ENCODE data around the gene PYGL.
A peak's percentile ranks its signal among the peaks of the same experiment; 100 is the strongest.
"Not testable (repeated sequence)": the region's sequence is repeated elsewhere in the genome, so short reads cannot be mapped to it uniquely, and the experiment has no call there.

The PYGL gene

GRCh38 chr14:50972734-50973133, 28.5 kb upstream of the PYGL start:
- no peaks in the 10 kb centered on the region for H3K4me1 ChIP-seq (ENCODE audit: control insufficient read depth, insufficient read depth, low read length, unreplicated experiment)
- no peaks in the 10 kb centered on the region for H3K36me3 ChIP-seq (ENCODE audit: insufficient read depth, low read length)
- no peak overlapping the region for H2AFZ ChIP-seq (ENCODE audit: low read length, unreplicated experiment)
- no peak overlapping the region for H3K27ac ChIP-seq (ENCODE audit: low read depth, low read length)
- H3K4me3 ChIP-seq (ENCODE audit: low read depth, low read length): no peak overlapping the region
- no peaks in the 10 kb centered on the region for H3K27me3 ChIP-seq (ENCODE audit: insufficient read depth, low read length)
- no peaks in the 10 kb centered on the region for H3K79me2 ChIP-seq (ENCODE audit: control insufficient read depth, insufficient read depth, low read length, unreplicated experiment)

DNA sequence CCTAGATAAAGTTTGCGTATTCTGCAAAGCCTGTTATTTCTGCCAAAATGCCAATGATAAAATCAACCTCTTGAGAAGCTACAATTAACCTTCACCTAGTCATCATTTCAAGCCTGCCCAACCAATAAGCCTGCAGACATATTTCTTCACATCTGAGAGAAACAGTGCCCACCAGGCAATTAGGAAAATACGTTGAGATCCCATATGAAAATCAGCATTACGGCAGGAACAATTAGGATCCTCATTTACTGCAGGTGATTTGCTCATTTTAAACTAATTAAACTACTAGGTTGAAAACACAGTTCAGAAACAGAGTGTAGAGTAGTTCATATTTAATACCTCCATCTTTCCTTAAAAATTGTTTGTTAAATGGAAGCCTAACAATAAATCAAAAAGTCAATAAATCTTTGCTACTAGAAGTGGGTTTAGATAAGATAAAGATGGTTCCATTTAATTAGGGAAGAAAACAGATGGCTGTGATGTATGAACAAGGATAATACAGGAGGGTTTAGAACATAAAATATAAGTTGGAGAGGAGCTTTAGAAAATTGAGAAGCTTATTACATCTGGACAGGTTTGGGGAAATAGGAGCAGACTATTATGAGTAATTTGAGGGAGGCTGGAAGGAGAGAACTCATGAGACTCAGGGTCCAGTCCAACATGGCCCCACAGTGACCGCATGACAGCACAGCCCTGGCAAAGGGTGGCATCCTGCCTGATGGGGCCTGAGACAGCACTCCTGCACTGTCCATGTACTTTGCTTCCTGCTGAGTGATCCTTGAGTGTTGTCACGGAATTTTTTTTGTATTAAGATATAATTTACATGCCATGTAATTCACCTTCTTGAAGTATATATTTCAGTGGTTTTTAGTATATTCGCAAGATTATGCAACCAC, 26.9 kb upstream of the PYGL start:
- no peak overlapping the region for H2AFZ ChIP-seq (ENCODE audit: low read length, unreplicated experiment)
- H3K27me3 ChIP-seq (ENCODE audit: insufficient read depth, low read length): no peaks in the 10 kb centered on the region
- H3K4me1 ChIP-seq (ENCODE audit: control insufficient read depth, insufficient read depth, low read length, unreplicated experiment): no peaks in the 10 kb centered on the region
- H3K4me3 ChIP-seq (ENCODE audit: low read depth, low read length): no peak overlapping the region
- H3K79me2 ChIP-seq (ENCODE audit: control insufficient read depth, insufficient read depth, low read length, unreplicated experiment): no peaks in the 10 kb centered on the region
- H3K36me3 ChIP-seq (ENCODE audit: insufficient read depth, low read length): no peaks in the 10 kb centered on the region
- no peak overlapping the region for H3K27ac ChIP-seq (ENCODE audit: low read depth, low read length)

DNA sequence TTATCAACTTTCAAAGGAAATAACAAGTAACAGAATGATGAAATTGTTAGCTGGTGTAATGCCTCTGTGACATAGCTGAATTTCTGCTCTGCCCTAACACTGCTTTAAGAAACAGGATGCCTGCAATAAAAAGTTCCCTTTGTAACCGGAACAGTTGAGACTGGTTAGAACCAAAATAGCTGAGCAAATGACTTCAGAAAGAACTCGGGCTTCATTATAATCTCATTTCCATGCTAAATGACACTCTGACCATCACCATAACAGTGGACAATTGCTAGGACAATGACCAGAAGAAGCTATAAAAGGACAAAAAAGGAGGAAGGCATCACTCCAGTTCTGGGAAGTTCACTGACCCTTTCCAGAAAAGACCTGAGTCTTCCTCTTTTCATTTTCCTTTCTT, 23.5 kb upstream of the PYGL start:
- H3K36me3 ChIP-seq (ENCODE audit: insufficient read depth, low read length): no peaks in the 10 kb centered on the region
- no peaks in the 10 kb centered on the region for H3K79me2 ChIP-seq (ENCODE audit: control insufficient read depth, insufficient read depth, low read length, unreplicated experiment)
- peaks cover 11% of the 10 kb centered on the region for H3K4me1 ChIP-seq (ENCODE audit: control insufficient read depth, insufficient read depth, low read length, unreplicated experiment)
- no peak overlapping the region for H2AFZ ChIP-seq (ENCODE audit: low read length, unreplicated experiment)
- H3K27ac ChIP-seq (ENCODE audit: low read depth, low read length): no peak overlapping the region
- H3K27me3 ChIP-seq (ENCODE audit: insufficient read depth, low read length): no peaks in the 10 kb centered on the region
- no peak overlapping the region for H3K4me3 ChIP-seq (ENCODE audit: low read depth, low read length)

- no peaks in the 10 kb centered on the region for H3K79me2 ChIP-seq (ENCODE audit: control insufficient read depth, insufficient read depth, low read length, unreplicated experiment)
- H3K27me3 ChIP-seq (ENCODE audit: insufficient read depth, low read length): no peaks in the 10 kb centered on the region
- no peaks in the 10 kb centered on the region for H3K36me3 ChIP-seq (ENCODE audit: insufficient read depth, low read length)
- no peak overlapping the region for H2AFZ ChIP-seq (ENCODE audit: low read length, unreplicated experiment)
- H3K27ac ChIP-seq (ENCODE audit: low read depth, low read length): no peak overlapping the region
- peaks cover 14% of the 10 kb centered on the region for H3K4me1 ChIP-seq (ENCODE audit: control insufficient read depth, insufficient read depth, low read length, unreplicated experiment)
- H3K4me3 ChIP-seq (ENCODE audit: low read depth, low read length): no peak overlapping the region
Measured at GRCh38 chr14:50967103-50967502, 22.8 kb upstream of the PYGL start.

GRCh38 chr14:50964683-50965390, 20.6 kb upstream of the PYGL start:
- Histone ChIP-seq H3K36me3 (ENCODE audit: insufficient read depth, low read length) (no peaks in the 10 kb centered on the region), H3K4me1 (ENCODE audit: control insufficient read depth, insufficient read depth, low read length, unreplicated experiment) (peaks cover 27% of the 10 kb centered on the region), H2AFZ (ENCODE audit: low read length, unreplicated experiment) (peak overlapping the region; percentile 12), H3K4me3 (ENCODE audit: low read depth, low read length) (no peak overlapping the region), H3K27ac (ENCODE audit: low read depth, low read length) (peak overlapping the region; percentile 54), H3K27me3 (ENCODE audit: insufficient read depth, low read length) (no peaks in the 10 kb centered on the region), H3K79me2 (ENCODE audit: control insufficient read depth, insufficient read depth, low read length, unreplicated experiment) (no peaks in the 10 kb centered on the region)

- H3K27ac ChIP-seq (ENCODE audit: low read depth, low read length): peak overlapping the region; percentile 54; the same call in 1 of the 2 replicates
Measured at GRCh38 chr14:50963919-50964318, 19.6 kb upstream of the PYGL start.

DNA sequence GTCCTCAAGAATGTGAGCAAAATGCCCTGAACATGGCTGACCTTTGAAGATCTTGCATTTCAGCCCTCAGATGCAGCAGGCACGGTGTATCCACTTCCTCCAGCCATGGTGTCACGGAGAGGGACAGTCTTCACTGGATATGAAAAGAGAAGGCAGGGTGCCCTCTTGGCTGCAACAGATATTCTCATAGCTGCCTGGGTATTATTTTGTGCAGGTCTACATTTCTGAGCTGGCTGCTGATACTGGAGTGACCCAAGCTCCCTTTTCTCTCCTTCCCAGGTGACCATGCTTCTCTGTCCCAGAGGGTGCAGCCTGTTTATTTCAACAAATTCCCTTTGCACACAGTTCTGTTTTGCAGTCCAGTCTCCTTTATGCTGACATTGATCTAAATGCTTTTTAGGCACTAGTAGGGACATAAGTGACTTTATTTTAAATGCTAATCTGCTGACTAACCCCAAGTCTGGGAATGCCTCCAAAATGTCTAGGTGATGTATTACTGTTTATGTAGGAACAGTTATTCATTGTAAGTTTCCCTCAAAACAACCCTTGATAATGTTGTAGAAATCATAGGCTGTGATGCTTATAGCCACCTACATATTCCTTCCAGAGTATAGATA, 17.4 kb upstream of the PYGL start:
- Histone ChIP-seq H3K27ac (ENCODE audit: low read depth, low read length) (peak overlapping the region; percentile 54), H2AFZ (ENCODE audit: low read length, unreplicated experiment) (no peak overlapping the region), H3K27me3 (ENCODE audit: insufficient read depth, low read length) (no peaks in the 10 kb centered on the region)

More at GRCh38 chr14:50963919-50964318, 19.6 kb upstream of the PYGL start:
- Histone ChIP-seq H3K4me3 (ENCODE audit: low read depth, low read length) (no peak overlapping the region), H3K4me1 (ENCODE audit: control insufficient read depth, insufficient read depth, low read length, unreplicated experiment) (peaks cover 27% of the 10 kb centered on the region), H3K79me2 (ENCODE audit: control insufficient read depth, insufficient read depth, low read length, unreplicated experiment) (no peaks in the 10 kb centered on the region), H3K27me3 (ENCODE audit: insufficient read depth, low read length) (no peaks in the 10 kb centered on the region), H3K36me3 (ENCODE audit: insufficient read depth, low read length) (no peaks in the 10 kb centered on the region), H2AFZ (ENCODE audit: low read length, unreplicated experiment) (no peak overlapping the region)

GRCh38 chr14:50957296-50957695, 13.0 kb upstream of the PYGL start:
- H3K36me3 ChIP-seq (ENCODE audit: insufficient read depth, low read length): no peaks in the 10 kb centered on the region
- H3K27me3 ChIP-seq (ENCODE audit: insufficient read depth, low read length): no peaks in the 10 kb centered on the region
- H3K4me3 ChIP-seq (ENCODE audit: low read depth, low read length): no peak overlapping the region
- no peak overlapping the region for H2AFZ ChIP-seq (ENCODE audit: low read length, unreplicated experiment)
- H3K4me1 ChIP-seq (ENCODE audit: control insufficient read depth, insufficient read depth, low read length, unreplicated experiment): peaks cover 24% of the 10 kb centered on the region
- H3K79me2 ChIP-seq (ENCODE audit: control insufficient read depth, insufficient read depth, low read length, unreplicated experiment): no peaks in the 10 kb centered on the region
- H3K27ac ChIP-seq (ENCODE audit: low read depth, low read length): no peak overlapping the region

More for the DNA sequence above, 17.4 kb upstream of the PYGL start:
- Histone ChIP-seq H3K36me3 (ENCODE audit: insufficient read depth, low read length) (no peaks in the 10 kb centered on the region), H3K4me1 (ENCODE audit: control insufficient read depth, insufficient read depth, low read length, unreplicated experiment) (peaks cover 27% of the 10 kb centered on the region), H3K79me2 (ENCODE audit: control insufficient read depth, insufficient read depth, low read length, unreplicated experiment) (no peaks in the 10 kb centered on the region), H3K4me3 (ENCODE audit: low read depth, low read length) (peak overlapping the region; percentile 53)

- peaks cover 17% of the 10 kb centered on the region for H3K4me1 ChIP-seq (ENCODE audit: control insufficient read depth, insufficient read depth, low read length, unreplicated experiment)
- not testable (repeated sequence) for H2AFZ ChIP-seq (ENCODE audit: low read length, unreplicated experiment); H3K79me2 ChIP-seq (ENCODE audit: control insufficient read depth, insufficient read depth, low read length, unreplicated experiment); H3K36me3 ChIP-seq (ENCODE audit: insufficient read depth, low read length); H3K27ac ChIP-seq (ENCODE audit: low read depth, low read length); H3K4me3 ChIP-seq (ENCODE audit: low read depth, low read length); H3K27me3 ChIP-seq (ENCODE audit: insufficient read depth, low read length)
Measured at GRCh38 chr14:50956421-50956820, 12.1 kb upstream of the PYGL start.

- Histone ChIP-seq H3K4me1 (ENCODE audit: control insufficient read depth, insufficient read depth, low read length, unreplicated experiment) (peaks cover 8% of the 10 kb centered on the region), H3K4me3 (ENCODE audit: low read depth, low read length) (no peak overlapping the region), H3K36me3 (ENCODE audit: insufficient read depth, low read length) (no peaks in the 10 kb centered on the region), H3K27me3 (ENCODE audit: insufficient read depth, low read length) (no peaks in the 10 kb centered on the region), H2AFZ (ENCODE audit: low read length, unreplicated experiment) (peak overlapping the region; percentile 68), H3K27ac (ENCODE audit: low read depth, low read length) (peak overlapping the region; percentile 92), H3K79me2 (ENCODE audit: control insufficient read depth, insufficient read depth, low read length, unreplicated experiment) (no peaks in the 10 kb centered on the region)
Measured at GRCh38 chr14:50955373-50956043, 11.2 kb upstream of the PYGL start.
